ENCODE data around the gene POMP. TPM values are rescaled to one million over a fixed set of nuclear protein-coding genes. Genes with fewer than 3 reads are reported as not detected.

POMP gene
- total and polyA plus RNA-seq, 2 of the 4 experiments (the other 2 are of a cell fraction): 60.2 to 68.4 TPM

DNA sequence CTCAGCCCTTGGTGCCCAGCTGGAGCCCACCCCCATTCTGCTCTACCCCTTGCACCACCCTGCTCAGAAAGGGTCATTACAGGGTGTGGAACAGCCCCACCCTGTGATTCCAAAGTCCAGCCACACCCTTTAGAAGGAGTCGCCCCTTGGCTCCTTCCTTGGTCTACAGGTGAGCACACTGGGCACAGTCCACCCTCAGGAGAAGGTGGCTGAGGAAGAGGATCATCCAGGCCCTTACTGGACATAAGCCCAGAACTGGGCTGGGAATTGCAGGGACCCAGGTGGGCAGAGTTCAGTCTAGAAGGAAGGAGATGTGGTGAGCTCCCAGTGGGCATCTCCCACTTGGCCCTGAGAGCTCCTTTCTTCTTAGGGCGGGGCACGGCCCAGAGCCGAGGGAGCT lies 51.2 kb downstream of the POMP start:
- Histone ChIP-seq H3K23ac (ENCODE audit: low read depth, low read length) (no peak overlapping the region), H3K79me1 (ENCODE audit: low read depth in 1 of 2, low read length in 2 of 2) (no peaks in the 10 kb centered on the region), H2AFZ (replicated peaks; ENCODE audit: low read length, poor library complexity) (no peak overlapping the region), H3K4me3 (ENCODE audit: insufficient read depth, low read depth, low read length) (no peak overlapping the region), H3K27ac (ENCODE audit: insufficient read depth, low read length) (no peak overlapping the region), H3K9me1 (ENCODE audit: insufficient read depth, low read length) (no peaks in the 10 kb centered on the region), H4K91ac (ENCODE audit: insufficient read depth, low read depth, low read length) (no peak overlapping the region), H3K18ac (ENCODE audit: low read depth, low read length) (no peak overlapping the region), H3K27me3 (ENCODE audit: control insufficient read depth, insufficient read depth, low read length) (no peaks in the 10 kb centered on the region), H2BK120ac (ENCODE audit: low read depth, low read length) (no peak overlapping the region), H3K9me3 (ENCODE audit: control insufficient read depth, insufficient read depth, low read length) (no peaks in the 10 kb centered on the region), H2BK5ac (ENCODE audit: low read depth, low read length, poor library complexity, severe bottlenecking) (no peak overlapping the region), H3K56ac (ENCODE audit: extremely low read depth, insufficient read depth, low read length) (no peak overlapping the region), H3K4me1 (ENCODE audit: control insufficient read depth, insufficient read depth, low read length) (no peaks in the 10 kb centered on the region; the same call in 1 of the 2 replicates), H4K5ac (ENCODE audit: low read depth, low read length) (no peak overlapping the region), H2BK20ac (ENCODE audit: low read depth, low read length) (no peak overlapping the region), H3K4ac (ENCODE audit: low read depth, low read length) (no peak overlapping the region), H3K36me3 (ENCODE audit: control insufficient read depth, insufficient read depth, low read length) (no peaks in the 10 kb centered on the region), H3K14ac (replicated peaks; ENCODE audit: low read depth, low read length) (no peak overlapping the region), H2AK5ac (ENCODE audit: low read depth, low read length) (no peak overlapping the region), H3K9ac (ENCODE audit: low read depth, low read length) (no peak overlapping the region), H3K4me2 (ENCODE audit: low read depth, low read length) (no peak overlapping the region), H4K8ac (ENCODE audit: low read depth in 2 of 2, low read length in 2 of 2) (no peak overlapping the region), H2AK9ac (replicated peaks; ENCODE audit: low read depth, low read length, poor library complexity) (no peak overlapping the region), H4K20me1 (ENCODE audit: insufficient read depth, low read length) (no peaks in the 10 kb centered on the region), H2BK15ac (ENCODE audit: low read depth, low read length) (no peak overlapping the region)
- TF ChIP-seq BHLHE40 (IDR thresholded peaks at IDR 0.05; ENCODE audit: low read depth, low read length) (no peak), RAD21 (IDR thresholded peaks at IDR 0.05; ENCODE audit: low read length) (no peak), RCOR1 (IDR thresholded peaks at IDR 0.05; ENCODE audit: insufficient replicate concordance, low read length) (no peak), MAFK (IDR thresholded peaks at IDR 0.05; ENCODE audit: low read depth, low read length) (no peak), MXI1 (IDR thresholded peaks at IDR 0.05; ENCODE audit: borderline replicate concordance, low read depth, low read length) (no peak)
- TF ChIP-seq, protein P1, sequence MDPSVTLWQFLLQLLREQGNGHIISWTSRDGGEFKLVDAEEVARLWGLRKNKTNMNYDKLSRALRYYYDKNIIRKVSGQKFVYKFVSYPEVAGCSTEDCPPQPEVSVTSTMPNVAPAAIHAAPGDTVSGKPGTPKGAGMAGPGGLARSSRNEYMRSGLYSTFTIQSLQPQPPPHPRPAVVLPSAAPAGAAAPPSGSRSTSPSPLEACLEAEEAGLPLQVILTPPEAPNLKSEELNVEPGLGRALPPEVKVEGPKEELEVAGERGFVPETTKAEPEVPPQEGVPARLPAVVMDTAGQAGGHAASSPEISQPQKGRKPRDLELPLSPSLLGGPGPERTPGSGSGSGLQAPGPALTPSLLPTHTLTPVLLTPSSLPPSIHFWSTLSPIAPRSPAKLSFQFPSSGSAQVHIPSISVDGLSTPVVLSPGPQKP (IDR thresholded peaks at IDR 0.05; ENCODE audit: borderline replicate concordance, low read depth, low read length): no peak
- intact Hi-C loops (cut with micrococcal nuclease): no loop called here
- no peak for ATAC-seq (ENCODE audit: low read depth)
- no TSS peak for BruUV-seq (replicated peaks)
- ChIA-PET POLR2A (ENCODE audit: unreplicated experiment) (no interaction called here), CTCF (no interaction called here)
- dilution Hi-C loops (cut with HindIII; ENCODE audit: low sequenced_read_pairs, unreplicated experiment): no loop called here
- in situ Hi-C loops (cut with MboI; ENCODE audit: low sequenced_read_pairs): no loop called here
- WGBS, 2 experiments (ENCODE audit: extremely low coverage in 2 of 2, insufficient read length in 1 of 2): no CpG with 5 or more reads among the region's 4 CpGs
- DNase-seq: no peak

All from IMR-90 (cell line).